NK-92 (cell line): ENCODE results near the gene ARSB.
"Not testable (repeated sequence)": the region's sequence is repeated elsewhere in the genome, so short reads cannot be mapped to it uniquely, and the experiment has no call there.

Experiments
- DNase-seq: peaks from one replicate; lab custom pipeline; 2025; ENCODE audit not compliant: unreplicated experiment; lab: John Stamatoyannopoulos, UW

The ARSB gene

DNA sequence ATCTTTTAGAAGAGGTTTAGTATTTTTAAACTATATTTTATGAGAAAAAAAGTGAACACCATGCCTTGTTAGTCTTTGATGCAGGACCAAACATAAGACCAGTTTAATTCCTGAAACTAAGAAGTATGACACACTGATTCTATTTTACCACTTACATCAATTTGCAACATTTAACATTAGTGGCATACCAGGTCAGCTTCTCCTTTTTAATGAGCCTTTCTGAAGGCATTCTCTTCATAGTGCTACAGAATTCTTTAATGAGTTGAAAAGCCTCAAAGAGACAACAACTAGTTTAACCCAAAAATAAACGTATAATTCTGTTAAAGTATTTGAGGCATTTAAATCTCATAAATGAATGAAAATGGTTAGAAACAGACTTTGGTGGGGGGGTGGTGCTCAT, 28.2 kb downstream of the ARSB start:
- no peak for DNase-seq

GRCh38 chr5:78953092-78953800, 31.9 kb downstream of the ARSB start:
- DNase-seq, result no peak

DNA sequence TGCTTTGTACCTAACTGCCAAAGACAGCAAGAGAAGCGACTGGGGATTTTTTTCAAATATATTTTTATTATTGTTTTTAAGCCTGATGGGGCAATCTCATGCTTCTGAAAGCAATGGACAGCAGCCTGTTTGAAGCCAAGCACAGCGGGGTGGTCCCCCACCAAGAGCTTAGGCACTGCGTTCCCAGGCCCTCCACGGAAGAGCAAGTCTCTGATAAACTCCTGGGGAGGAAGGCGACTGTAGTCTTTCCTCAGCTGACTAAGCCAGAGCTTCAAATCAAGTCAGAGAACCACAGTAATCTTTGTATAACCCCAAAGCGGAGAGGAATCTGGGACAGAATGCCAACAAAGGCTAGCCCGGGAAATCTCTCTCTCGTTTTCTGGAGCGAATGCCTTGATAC, 54.4 kb downstream of the ARSB start:
- no peak for DNase-seq

- no peak for DNase-seq
Measured at GRCh38 chr5:78929833-78930232, 55.3 kb downstream of the ARSB start.

DNA sequence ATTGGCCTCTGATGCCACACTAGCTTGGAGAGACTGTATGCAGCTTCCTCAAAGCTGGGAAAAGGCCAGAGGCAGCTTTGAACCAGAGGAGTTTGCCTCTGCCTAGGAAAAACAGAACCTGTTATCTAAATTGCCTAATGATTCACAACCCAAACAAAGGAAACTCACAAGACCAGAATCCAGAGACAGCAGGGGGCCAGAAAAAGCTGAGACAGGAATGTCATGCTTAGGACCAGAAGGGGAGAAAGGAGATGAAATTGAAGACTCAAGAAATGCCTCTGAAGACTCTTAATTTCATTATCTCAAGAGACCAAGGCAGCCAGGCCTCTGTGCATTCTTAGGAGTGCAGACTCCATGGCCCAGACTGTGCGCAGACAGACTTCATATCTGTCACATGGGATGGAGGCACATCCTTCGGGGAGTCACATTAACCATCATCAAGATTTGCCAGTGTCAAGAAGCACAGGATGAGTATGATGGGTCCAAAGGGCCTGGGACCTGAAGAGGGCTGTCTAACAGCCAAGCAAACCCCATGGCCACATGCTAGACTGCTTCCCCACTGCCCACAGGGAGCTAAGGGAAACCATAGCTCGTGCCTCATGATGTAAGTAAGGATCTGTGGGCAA, 57.3 kb downstream of the ARSB start:
- no peak for DNase-seq

DNA sequence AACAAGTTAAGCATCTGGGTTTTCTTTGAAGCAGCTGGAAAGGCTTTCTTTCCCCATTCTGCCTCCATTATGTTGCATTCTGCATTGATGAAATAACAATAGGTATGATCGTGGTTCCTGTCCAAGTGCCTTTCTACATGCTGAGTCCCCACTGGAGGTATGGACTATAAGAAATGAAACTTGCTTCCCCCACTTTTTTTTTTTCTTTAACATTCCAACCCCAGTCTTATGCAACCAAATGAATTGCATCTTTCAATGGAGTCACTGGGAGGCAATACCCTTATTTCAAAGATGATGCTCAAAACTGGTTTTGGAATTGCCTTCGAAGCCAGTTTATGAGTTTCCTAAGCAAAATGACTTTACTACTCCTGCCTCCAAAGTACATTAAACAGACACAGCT, 58.9 kb downstream of the ARSB start:
- no peak for DNase-seq

DNA sequence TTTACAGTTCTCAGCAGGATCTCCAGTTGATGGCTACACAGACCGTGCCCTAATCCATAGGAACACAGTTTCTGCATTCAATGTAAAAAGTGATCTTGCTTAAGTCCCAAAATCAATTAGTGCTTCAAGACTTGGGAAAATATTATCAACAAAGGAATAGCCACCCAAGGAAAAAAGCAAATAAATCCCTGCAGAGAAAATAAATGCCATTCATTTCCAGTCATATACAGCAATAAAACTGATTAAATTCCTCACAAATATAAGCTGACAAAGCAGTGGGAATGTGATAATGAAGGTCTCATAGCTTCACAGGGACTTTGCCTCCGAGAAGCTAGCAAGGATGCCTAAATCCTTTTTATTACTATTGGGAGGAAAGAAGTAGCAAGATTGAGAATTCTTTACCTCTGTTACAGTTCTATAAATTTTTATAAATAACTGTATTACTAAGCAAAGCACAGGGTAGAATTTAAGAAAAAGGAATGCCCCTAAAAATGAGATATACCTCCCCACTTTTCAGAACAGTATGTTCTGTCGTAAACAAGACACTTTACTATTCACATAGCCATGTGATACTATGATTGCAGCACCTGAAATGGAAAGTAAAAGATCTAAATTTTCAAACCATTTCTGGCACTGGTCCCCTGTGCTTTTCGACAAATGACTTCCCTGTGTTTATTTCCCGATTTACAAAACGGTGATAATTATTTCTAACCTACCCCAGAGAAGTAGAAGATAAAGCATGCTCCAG, 59.8 kb downstream of the ARSB start:
- DNase-seq, result no peak

DNA sequence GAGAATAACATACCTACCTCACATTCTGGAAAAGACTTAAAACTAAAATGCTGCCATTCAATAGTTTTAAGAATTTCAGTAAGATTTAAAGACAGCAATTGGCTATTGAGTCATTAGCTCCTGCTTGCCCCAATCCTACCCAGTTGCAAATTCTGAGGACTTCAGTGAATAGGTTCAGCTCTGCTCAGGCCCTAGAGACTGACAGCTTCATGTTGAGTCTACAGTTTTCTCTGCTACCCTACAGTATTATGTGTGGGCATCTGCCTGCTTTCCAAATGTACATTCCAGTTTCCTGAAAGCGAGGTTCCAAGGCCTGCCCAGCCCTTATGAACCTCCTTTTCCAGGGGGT, 61.5 kb downstream of the ARSB start:
- DNase-seq, result no peak

GRCh38 chr5:78922879-78923621, 62.1 kb downstream of the ARSB start:
- DNase-seq, result no peak

- no peak for DNase-seq
Measured at GRCh38 chr5:78920604-78921003, 64.5 kb downstream of the ARSB start.

GRCh38 chr5:78919796-78920195, 65.3 kb downstream of the ARSB start:
- DNase-seq, result no peak

DNA sequence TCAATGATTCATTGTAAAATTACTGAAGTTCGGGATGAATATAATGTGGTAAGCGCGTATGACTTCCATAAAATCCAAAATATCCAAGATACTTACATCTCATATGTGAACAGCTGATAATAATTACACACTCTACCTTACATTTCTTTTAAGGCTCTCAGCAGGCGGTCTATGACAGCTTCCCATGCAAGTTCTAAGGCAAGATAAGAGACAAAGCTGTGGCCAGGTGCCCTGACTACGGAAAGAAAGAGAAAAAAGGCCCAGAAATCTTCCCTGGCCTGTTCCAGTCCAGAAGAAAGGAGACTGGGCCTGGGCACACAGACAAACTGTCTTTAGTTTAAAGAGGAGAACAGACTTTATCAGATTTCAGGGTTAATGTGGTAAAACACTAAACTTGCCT, 69.1 kb downstream of the ARSB start:
- DNase-seq, result no peak

- no peak for DNase-seq
Measured at GRCh38 chr5:78915170-78915569, 69.9 kb downstream of the ARSB start.

DNA sequence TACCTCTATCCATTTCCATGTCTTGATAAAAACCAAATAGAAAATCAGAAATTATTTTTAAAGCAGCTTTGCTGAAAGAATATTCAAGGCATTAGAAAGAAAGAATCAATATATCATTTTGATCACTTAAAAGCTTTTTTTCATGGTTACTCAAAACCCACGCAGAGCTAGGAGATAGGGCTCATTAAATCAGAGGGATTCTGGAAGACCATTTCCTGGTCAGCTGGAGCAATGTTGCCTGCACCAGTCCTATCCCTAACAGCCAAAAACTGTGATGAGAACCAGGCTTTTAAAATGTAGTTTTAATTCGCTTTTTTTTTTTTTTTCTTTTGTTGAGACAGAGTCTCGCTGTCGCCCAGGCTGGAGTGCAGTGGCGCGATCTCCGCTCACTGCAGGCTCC, 72.3 kb downstream of the ARSB start:
- no peak for DNase-seq

DNA sequence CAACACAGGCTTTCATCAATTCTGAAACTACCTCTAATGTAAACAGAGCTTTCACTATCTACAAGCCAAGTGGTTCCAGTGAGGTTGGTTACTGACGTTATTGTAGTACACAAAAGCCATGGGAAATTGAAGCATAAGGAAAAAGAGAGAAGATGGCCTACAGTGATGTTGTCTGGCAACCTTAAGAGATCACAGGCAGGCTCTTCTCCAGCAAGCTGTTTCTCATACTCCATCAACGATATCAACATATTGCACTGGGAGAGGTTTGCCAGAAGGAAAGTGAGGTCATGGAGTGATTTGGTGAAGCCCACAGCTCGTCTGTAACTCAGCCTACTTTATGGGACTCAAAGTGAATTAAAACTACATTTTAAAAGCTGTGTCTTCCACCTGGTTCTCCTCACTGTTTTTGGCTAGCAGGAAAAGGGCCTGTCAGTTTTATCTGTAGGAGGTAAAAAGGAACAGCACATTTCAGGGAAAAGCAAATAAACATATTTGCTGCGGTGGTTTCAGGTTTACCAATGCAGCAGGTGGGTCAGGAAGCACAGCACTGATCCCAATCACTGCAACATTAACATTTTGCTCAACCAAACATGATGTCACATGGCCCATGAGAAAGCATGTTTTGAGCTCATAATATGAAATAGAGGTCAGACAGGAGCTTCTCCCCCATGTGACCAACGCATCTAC, 72.9 kb downstream of the ARSB start:
- no peak for DNase-seq

DNA sequence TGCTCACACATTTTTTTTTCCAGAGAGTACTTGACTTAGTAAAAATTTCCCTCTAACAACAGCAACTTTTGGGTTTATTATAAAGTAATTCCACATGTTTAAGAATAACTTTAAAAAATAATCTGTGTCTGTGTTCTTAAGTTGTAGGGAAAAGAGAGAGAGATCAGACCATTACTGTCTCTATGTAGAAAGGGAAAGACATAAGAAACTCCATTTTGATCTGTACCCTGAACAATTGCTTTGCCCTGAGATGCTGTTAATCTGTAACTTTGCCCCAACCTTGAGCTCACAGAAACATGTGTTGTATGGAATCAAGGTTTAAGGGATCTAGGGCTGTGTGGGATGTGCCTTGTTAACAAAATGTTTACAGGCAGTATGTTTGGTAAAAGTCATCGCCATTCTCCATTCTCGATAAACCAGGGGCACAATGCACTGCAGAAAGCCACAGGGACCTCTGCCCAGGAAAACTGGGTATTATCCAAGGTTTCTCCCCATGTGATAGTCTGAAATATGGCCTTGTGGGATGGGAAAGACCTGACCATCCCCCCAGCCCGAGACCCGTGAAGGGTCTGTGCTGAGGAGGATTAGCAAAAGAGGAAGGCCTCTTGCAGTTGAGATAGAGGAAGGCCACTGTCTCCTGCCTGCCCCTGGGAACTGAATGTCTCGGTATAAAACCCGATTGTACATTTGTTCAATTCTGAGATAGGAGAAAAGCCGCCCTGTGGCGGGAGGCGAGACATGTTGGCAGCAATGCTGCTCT, 75.7 kb downstream of the ARSB start:
- not testable (repeated sequence) for DNase-seq

DNA sequence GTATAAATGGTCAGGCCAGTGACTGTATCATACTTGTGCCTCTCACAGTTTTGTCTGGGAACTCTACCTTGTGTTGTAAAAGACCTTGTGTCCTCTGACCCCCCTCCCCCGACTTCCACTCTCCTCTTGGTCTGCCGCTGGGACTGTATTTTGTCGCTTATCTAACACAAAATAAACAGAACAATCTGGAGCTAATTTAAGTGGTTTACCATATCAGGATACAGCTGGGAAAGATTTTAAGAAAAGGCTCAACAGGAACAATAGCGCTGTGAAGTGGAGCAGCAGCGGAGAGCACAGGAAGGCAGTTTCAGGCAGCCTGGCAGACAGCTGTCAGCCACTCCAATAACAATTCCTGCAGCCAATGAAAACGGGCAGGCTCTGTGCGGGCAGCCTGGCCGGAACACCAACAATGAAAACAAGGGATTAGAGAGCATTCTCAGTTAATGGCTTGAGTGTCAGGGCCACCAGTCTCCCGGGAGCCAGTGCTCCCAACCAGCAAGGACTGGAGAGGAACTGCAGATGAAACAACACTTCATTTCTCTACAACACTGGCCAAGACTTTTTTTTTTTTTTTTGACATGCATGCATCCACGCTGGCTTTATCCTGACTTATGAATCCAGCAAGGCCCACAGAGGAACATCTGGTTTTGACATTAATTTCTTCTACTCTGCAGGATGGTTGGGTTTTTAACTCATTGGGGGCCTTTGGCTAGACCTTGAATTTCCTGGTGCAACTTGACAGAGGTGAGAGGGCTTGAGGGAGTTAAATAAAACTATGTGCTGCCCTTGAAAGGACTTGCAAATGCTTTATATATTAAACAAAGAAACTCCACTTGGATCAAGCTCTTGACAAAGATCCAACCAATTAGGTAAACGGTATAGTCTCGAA, 76.7 kb downstream of the ARSB start:
- DNase-seq, result no peak

GRCh38 chr5:78907255-78907891, 77.7 kb downstream of the ARSB start:
- DNase-seq, result no peak
